Measurements from ENCODE around the gene MRPL32. TPM values are rescaled to one million over a fixed set of nuclear protein-coding genes. Genes with fewer than 3 reads are reported as not detected.

MRPL32 gene
- total and polyA plus RNA-seq, 8 donors: 19.7 to 51.9 (median 26.3) TPM

DNA sequence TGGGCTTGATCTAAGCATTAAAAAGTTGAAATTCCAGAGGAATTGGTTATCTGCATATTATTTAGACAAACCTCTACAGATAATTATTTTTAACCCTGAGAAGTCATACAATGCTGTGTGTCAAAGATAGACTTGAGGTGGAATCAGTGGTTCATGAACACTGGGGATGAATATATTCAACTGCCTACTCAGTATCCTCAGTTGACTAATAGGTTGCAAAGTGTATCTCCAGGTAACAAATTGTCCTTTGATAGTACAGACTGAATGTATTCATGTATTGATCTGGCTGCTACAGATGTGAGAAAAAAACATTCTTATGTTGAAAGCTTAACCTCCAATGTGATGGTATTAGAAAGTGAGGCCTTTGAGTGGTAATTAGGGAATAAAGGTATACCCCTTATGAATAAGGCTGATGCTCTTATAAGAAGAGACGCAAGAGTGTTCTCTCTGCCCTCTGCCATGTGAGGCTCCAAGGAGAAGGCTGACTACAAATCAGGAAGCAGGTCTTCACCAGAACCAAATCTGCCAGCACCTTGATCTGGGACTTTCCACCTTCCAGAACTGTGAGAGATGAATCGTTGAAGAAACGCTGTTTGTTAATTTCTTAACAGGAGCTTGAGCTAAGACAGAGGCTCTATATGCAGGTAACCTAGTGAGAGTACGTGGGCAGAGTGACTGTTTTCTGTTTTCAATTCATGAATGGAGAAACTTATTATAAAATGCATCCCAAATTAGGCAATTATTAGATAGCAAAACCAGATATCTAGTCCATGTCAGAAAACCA, 7.5 kb downstream of the MRPL32 start:
- no peak for FAIRE-seq
- Histone ChIP-seq H3K27me3 (no peaks in the 10 kb centered on the region), H3K9me3 (no peaks in the 10 kb centered on the region), H3K4me1 (peaks cover 0 to under 1% (median 0%) of the 10 kb centered on the region in 3 donors), H3K27ac (no peak overlapping the region), H3K4me3 (no peak overlapping the region), H3K36me3 (peaks cover 5 to 15% (median 12%) of the 10 kb centered on the region in 3 donors)
- intact Hi-C loops (cut with DNase I): loop anchor here in 2 of 3 donors (10.0 kb wide), 2 partner anchors 315 to 325 kb away; no protein-coding TSS in a partner anchor
- ATAC-seq: no peak
- TF ChIP-seq, protein P1, sequence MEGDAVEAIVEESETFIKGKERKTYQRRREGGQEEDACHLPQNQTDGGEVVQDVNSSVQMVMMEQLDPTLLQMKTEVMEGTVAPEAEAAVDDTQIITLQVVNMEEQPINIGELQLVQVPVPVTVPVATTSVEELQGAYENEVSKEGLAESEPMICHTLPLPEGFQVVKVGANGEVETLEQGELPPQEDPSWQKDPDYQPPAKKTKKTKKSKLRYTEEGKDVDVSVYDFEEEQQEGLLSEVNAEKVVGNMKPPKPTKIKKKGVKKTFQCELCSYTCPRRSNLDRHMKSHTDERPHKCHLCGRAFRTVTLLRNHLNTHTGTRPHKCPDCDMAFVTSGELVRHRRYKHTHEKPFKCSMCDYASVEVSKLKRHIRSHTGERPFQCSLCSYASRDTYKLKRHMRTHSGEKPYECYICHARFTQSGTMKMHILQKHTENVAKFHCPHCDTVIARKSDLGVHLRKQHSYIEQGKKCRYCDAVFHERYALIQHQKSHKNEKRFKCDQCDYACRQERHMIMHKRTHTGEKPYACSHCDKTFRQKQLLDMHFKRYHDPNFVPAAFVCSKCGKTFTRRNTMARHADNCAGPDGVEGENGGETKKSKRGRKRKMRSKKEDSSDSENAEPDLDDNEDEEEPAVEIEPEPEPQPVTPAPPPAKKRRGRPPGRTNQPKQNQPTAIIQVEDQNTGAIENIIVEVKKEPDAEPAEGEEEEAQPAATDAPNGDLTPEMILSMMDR (IDR thresholded peaks at IDR 0.05): no peak
- WGBS, 2 donors: 80 to 88% methylated on average over 4 of the region's 4 CpGs
- DNase-seq: no peak

DNA sequence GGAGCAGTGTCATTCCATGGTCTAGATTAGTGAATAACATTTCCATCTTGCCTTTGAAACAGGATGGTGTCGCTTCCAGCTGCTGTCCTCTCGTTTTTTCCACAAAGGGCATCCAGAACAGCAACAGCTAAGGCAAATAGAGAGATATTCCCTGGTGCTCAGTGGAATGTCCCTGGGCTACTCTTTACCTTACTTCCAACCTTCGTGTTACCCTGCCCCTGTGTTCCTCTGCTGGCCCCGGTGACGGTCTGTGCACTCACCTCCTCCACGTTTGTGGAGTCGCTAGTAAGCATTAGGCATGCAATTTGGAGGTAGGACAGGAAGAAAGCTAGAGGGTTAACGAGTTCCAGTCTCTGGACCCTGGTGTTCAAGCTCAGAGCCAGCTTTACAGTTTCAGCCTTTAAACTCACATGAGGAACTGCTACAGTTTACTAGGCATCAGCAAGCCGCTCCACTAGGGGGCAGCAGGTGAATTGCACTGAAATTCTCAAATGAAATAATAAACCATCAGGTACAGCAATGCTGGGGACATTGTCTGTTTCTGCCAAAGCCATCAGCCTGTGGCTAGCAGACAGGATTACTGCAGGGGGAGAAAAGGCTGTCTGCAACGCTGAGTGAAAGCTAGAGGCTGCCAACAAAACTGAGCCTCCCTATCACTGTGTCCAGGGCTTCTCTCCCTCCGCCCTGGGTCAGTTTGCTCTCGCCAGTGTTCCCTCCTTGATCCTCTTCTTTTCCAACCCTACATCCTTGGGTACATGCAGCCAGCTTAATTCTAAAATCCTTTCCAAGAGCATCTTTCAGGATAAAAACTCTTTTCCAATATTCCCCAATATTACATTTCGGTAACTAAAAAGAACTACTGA, 9.0 kb downstream of the MRPL32 start:
- FAIRE-seq: no peak
- intact Hi-C loops (cut with DNase I): loop anchor here in 2 of 3 donors (10.0 kb wide), 2 partner anchors 314 to 324 kb away; no protein-coding TSS in a partner anchor
- 49 to 50% methylated on average over 13 of the region's 13 CpGs for WGBS, 2 donors
- no peaks in the 10 kb centered on the region for H3K27me3 ChIP-seq
- H3K9me3 ChIP-seq: no peaks in the 10 kb centered on the region
- no peak overlapping the region for H3K4me3 ChIP-seq
- TF ChIP-seq, protein P1 (IDR thresholded peaks at IDR 0.05): peak; percentile 80 to 89 (median 82)
- H3K36me3 ChIP-seq: peaks cover 0 to 10% (median 0%) of the 10 kb centered on the region in 3 donors
- peak; percentile 58 to 90 (median 86) for ATAC-seq
- peak; percentile 56 to 87 (median 74) for DNase-seq
- no peaks in the 10 kb centered on the region for H3K4me1 ChIP-seq
- H3K27ac ChIP-seq: no peak overlapping the region

DNA sequence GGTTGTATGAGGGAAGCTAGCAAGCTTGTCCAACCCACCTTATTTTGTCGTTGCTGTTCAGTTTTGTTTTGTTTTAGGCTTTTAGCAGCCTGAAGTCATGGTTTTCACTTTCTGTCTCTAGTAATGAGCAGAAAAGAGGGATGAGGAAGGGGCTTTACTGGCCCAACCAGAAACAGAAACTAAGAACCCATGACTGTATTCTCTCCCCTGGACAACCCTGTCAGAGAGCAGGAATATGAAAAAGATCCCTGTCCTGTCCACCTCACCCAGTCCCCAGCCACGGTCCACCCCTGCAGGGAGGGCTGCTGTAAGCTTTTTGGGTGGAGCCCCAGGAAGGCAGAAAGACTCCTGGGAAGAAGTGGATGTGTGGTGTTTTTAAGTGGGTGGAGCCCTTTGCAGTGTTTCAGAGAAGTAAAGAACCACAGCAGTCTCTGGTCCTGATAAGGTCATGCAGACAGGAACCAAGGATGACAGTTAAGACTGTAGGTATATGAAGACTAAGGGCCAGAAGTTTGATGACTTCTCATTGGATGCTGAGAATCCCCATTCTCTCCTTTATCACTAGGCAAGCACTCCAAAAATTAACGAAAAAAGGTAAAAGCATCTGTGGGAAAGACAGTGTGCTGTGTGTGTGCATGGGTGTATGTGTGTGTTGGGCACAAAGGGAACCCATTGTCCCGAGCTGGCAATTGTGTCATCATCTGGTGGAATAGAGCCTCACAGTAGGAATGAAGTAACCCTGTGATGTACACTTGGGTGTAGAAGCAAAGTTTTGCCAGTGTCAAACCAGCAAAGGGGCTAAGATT, 13.8 kb downstream of the MRPL32 start:
- Histone ChIP-seq H3K27me3 (no peaks in the 10 kb centered on the region), H3K27ac (no peak overlapping the region), H3K4me3 (no peak overlapping the region), H3K4me1 (no peaks in the 10 kb centered on the region), H3K36me3 (no peaks in the 10 kb centered on the region), H3K9me3 (no peaks in the 10 kb centered on the region)
- intact Hi-C loops (cut with DNase I): loop anchor here in 2 of 3 donors (10.0 kb wide), 2 partner anchors 309 to 319 kb away; no protein-coding TSS in a partner anchor
- TF ChIP-seq, protein P1 (IDR thresholded peaks at IDR 0.05): no peak
- DNase-seq (no peak), ATAC-seq (no peak), FAIRE-seq (no peak)
- WGBS, 2 donors: 27 to 29% methylated on average over 4 of the region's 4 CpGs

DNA sequence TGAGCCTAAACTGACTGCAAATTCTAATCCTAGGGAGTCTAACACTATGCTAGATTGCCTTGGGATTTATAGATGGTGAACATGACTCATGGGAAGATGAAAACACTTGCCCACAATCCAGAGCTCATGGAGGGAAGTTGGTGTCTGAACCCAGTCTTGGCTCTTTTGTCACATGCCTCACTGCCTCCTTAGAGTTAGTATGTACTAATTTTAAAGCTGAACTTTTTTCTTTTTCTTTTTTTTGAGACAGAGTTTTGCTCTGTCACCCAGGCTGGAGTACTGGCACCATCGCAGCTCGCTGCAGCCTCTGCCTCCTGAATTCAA, 14.4 kb downstream of the MRPL32 start:
- no peak overlapping the region for H3K4me3 ChIP-seq
- 93 to 97% methylated on average over 2 of the region's 2 CpGs for WGBS, 2 donors
- FAIRE-seq: no peak
- no peaks in the 10 kb centered on the region for H3K4me1 ChIP-seq
- no peaks in the 10 kb centered on the region for H3K9me3 ChIP-seq
- TF ChIP-seq, protein P1 (IDR thresholded peaks at IDR 0.05): no peak
- DNase-seq: no peak
- H3K36me3 ChIP-seq: no peaks in the 10 kb centered on the region
- intact Hi-C loops (cut with DNase I): loop anchor here in 2 of 3 donors (10.0 kb wide), 2 partner anchors 308 to 318 kb away; no protein-coding TSS in a partner anchor
- no peaks in the 10 kb centered on the region for H3K27me3 ChIP-seq
- no peak for ATAC-seq
- no peak overlapping the region for H3K27ac ChIP-seq
